IMR-90 (cell line): ENCODE measurements around the gene MYH9. TPM values are rescaled to one million over a fixed set of nuclear protein-coding genes. Genes with fewer than 3 reads are reported as not detected.

Experiments used
- ATAC-seq: fragments of 200-7000 bp; cut with Tn5 transposase; 2 replicates; pipeline ENCODE4 v1.9.1; 2020; ENCODE audit warnings: low read depth, mild to moderate bottlenecking, moderate library complexity
- BruUV-seq: library from RNA; stranded (reverse); fragments of 400-500 nt; replicated peaks from 2 replicates; lab custom pipeline; 2021; lab: Mats Ljungman, UMichigan
- CTCF ChIA-PET: fragments of 300-600 bp; formaldehyde crosslinking; extraction: SDS; loops from one replicate; lab custom pipeline; 2021; ENCODE audit warnings: antibody characterized with exemption; lab: Yijun Ruan, JAX
- POLR2A ChIA-PET: fragments of 300-600 bp; sonication (Branson Sonifier 250); formaldehyde crosslinking; loops from one replicate; lab custom pipeline; 2022; ENCODE audit warnings: antibody characterized with exemption; ENCODE audit not compliant: unreplicated experiment; lab: Charles Lee
- DNase-seq: peaks from one replicate; pipeline ENCODE4 v3.0.0; 2013
- H2AFZ ChIP-seq: replicated peaks from 2 replicates; pipeline ENCODE3; 2013; ENCODE audit warnings: low read length, mild to moderate bottlenecking; ENCODE audit not compliant: poor library complexity
- H2AK5ac ChIP-seq: 2 replicates; pipeline ENCODE4 v1.6.1; 2013; ENCODE audit warnings: low read depth, low read length, inconsistent platforms
- H2AK9ac ChIP-seq: replicated peaks from 2 replicates; pipeline ENCODE3; 2013; ENCODE audit warnings: mild to moderate bottlenecking, low read depth, low read length, moderate library complexity; ENCODE audit not compliant: poor library complexity
- H2BK120ac ChIP-seq: 2 replicates; pipeline ENCODE4 v1.6.1; 2013; ENCODE audit warnings: low read depth, low read length, inconsistent platforms
- H2BK15ac ChIP-seq: 3 replicates; pipeline ENCODE4 v1.6.1; 2013; ENCODE audit warnings: low read depth, low read length, inconsistent platforms
- H2BK20ac ChIP-seq: 2 replicates; pipeline ENCODE4 v1.6.1; 2013; ENCODE audit warnings: low read depth, mild to moderate bottlenecking, inconsistent platforms, low read length, moderate library complexity
- H2BK5ac ChIP-seq: 2 replicates; pipeline ENCODE4 v1.6.1; 2013; ENCODE audit warnings: mild to moderate bottlenecking, low read depth, low read length, inconsistent platforms; ENCODE audit not compliant: poor library complexity, severe bottlenecking
- H3K14ac ChIP-seq: replicated peaks from 2 replicates; pipeline ENCODE4 v1.6.1; 2013; ENCODE audit warnings: low read depth, low read length, inconsistent platforms
- H3K18ac ChIP-seq: 2 replicates; pipeline ENCODE4 v1.6.1; 2013; ENCODE audit warnings: low read depth, low read length, control low read depth
- H3K23ac ChIP-seq: 2 replicates; pipeline ENCODE4 v1.6.1; 2013; ENCODE audit warnings: low read depth, low read length, inconsistent platforms
- H3K27ac ChIP-seq: 2 replicates; pipeline ENCODE4 v1.5.1; 2013; ENCODE audit warnings: mild to moderate bottlenecking, control low read depth, low read length; ENCODE audit not compliant: insufficient read depth
- H3K27me3 ChIP-seq: 2 replicates; pipeline ENCODE4 v1.6.1; 2013; ENCODE audit warnings: low read length; ENCODE audit not compliant: control insufficient read depth, insufficient read depth
- H3K36me3 ChIP-seq: 2 replicates; pipeline ENCODE4 v1.6.1; 2013; ENCODE audit warnings: low read length, mixed read lengths; ENCODE audit not compliant: control insufficient read depth, insufficient read depth
- H3K4ac ChIP-seq: 2 replicates; pipeline ENCODE4 v1.6.1; 2013; ENCODE audit warnings: low read depth, low read length, inconsistent platforms
- H3K4me1 ChIP-seq: 2 replicates; pipeline ENCODE4 v1.6.1; 2013; ENCODE audit warnings: low read length, mixed read lengths; ENCODE audit not compliant: control insufficient read depth, insufficient read depth
- H3K4me2 ChIP-seq: 2 replicates; pipeline ENCODE4 v1.6.1; 2013; ENCODE audit warnings: low read depth, mild to moderate bottlenecking, control low read depth, low read length, moderate library complexity
- H3K4me3 ChIP-seq: 2 replicates; pipeline ENCODE4 v1.5.1; 2013; ENCODE audit warnings: low read depth, mild to moderate bottlenecking, control low read depth, low read length, moderate library complexity; ENCODE audit not compliant: insufficient read depth
- H3K56ac ChIP-seq: 2 replicates; pipeline ENCODE4 v1.6.1; 2013; ENCODE audit warnings: low read length, inconsistent platforms; ENCODE audit not compliant: insufficient read depth; ENCODE audit errors: extremely low read depth
- H3K79me1 ChIP-seq, 2 experiments: 2 replicates each; pipeline ENCODE4 v1.6.1; 2013; ENCODE audit warnings: low read length in 2 of 2, inconsistent platforms in 1 of 2, low read depth in 1 of 2
- H3K9ac ChIP-seq: 2 replicates; pipeline ENCODE4 v1.6.1; 2013; ENCODE audit warnings: low read depth, low read length, control low read depth
- H3K9me1 ChIP-seq: 2 replicates; pipeline ENCODE4 v1.6.1; 2013; ENCODE audit warnings: low read length, inconsistent platforms; ENCODE audit not compliant: insufficient read depth
- H3K9me3 ChIP-seq: 2 replicates; pipeline ENCODE4 v1.6.1; 2013; ENCODE audit warnings: low read length; ENCODE audit not compliant: control insufficient read depth, insufficient read depth
- H4K20me1 ChIP-seq: 2 replicates; pipeline ENCODE4 v1.6.1; 2013; ENCODE audit warnings: low read length, inconsistent platforms; ENCODE audit not compliant: insufficient read depth
- H4K5ac ChIP-seq: 2 replicates; pipeline ENCODE4 v1.6.1; 2013; ENCODE audit warnings: mild to moderate bottlenecking, low read depth, low read length, control low read depth
- H4K8ac ChIP-seq, 2 experiments: 2 replicates each; pipeline ENCODE4 v1.6.1; 2013; ENCODE audit warnings: low read depth in 2 of 2, low read length in 2 of 2, control low read depth in 1 of 2, inconsistent platforms in 1 of 2
- H4K91ac ChIP-seq: 2 replicates; pipeline ENCODE4 v1.6.1; 2013; ENCODE audit warnings: low read depth, low read length, inconsistent platforms; ENCODE audit not compliant: insufficient read depth
- BHLHE40 ChIP-seq: fragments of 150-350 bp; IDR thresholded peaks from 2 replicates; pipeline ENCODE4 v1.6.1; 2016; ENCODE audit warnings: mild to moderate bottlenecking, low read depth, low read length
- CEBPB ChIP-seq: IDR thresholded peaks from 2 replicates; pipeline ENCODE4 v1.6.1; 2012; ENCODE audit warnings: low read depth, low read length, improper control_type of control experiment
- CHD1 ChIP-seq: IDR thresholded peaks from 2 replicates; pipeline ENCODE4 v1.6.1; 2012; ENCODE audit warnings: low read depth, low read length, improper control_type of control experiment
- FOS ChIP-seq: fragments of 150-350 bp; IDR thresholded peaks from 2 replicates; pipeline ENCODE4 v1.6.1; 2016; ENCODE audit warnings: low read depth, low read length
- MAFK ChIP-seq: IDR thresholded peaks from 2 replicates; pipeline ENCODE4 v1.6.1; 2012; ENCODE audit warnings: low read depth, low read length, improper control_type of control experiment
- MAZ ChIP-seq: IDR thresholded peaks from 2 replicates; pipeline ENCODE4 v1.6.1; 2012; ENCODE audit warnings: low read depth, mild to moderate bottlenecking, low read length, improper control_type of control experiment, moderate library complexity, borderline replicate concordance
- MXI1 ChIP-seq: IDR thresholded peaks from 2 replicates; pipeline ENCODE4 v1.6.1; 2012; ENCODE audit warnings: low read depth, mild to moderate bottlenecking, low read length, moderate library complexity, borderline replicate concordance
- NFE2L2 ChIP-seq: fragments of 150-350 bp; IDR thresholded peaks from 2 replicates; pipeline ENCODE4 v1.6.1; 2016; ENCODE audit warnings: low read depth, mild to moderate bottlenecking, low read length
- POLR2A ChIP-seq: IDR thresholded peaks from 2 replicates; pipeline ENCODE4 v1.6.1; 2012; ENCODE audit warnings: mild to moderate bottlenecking, low read depth, low read length
- RAD21 ChIP-seq: IDR thresholded peaks from 2 replicates; pipeline ENCODE4 v1.6.1; 2012; ENCODE audit warnings: low read length, improper control_type of control experiment
- RCOR1 ChIP-seq: IDR thresholded peaks from 2 replicates; pipeline ENCODE4 v1.6.1; 2012; ENCODE audit warnings: mild to moderate bottlenecking, low read length, improper control_type of control experiment; ENCODE audit not compliant: insufficient replicate concordance
- RFX5 ChIP-seq: IDR thresholded peaks from 2 replicates; pipeline ENCODE4 v1.8.0; 2012; ENCODE audit warnings: low read depth, mild to moderate bottlenecking, low read length, moderate library complexity
- SMC3 ChIP-seq: fragments of 150-350 bp; IDR thresholded peaks from 2 replicates; pipeline ENCODE4 v1.6.1; 2016; ENCODE audit warnings: low read depth, mild to moderate bottlenecking, antibody characterized with exemption, low read length, moderate library complexity
- WGBS, 2 experiments: methylation state at CpG; one replicate each; pipeline versions ENCODE4 v1.1.5 to v1.1.7; 2013; ENCODE audit warnings: missing lambda C conversion rate in 2 of 2; ENCODE audit not compliant: insufficient read length in 1 of 2; ENCODE audit errors: extremely low coverage in 2 of 2; 5-methylcytosine and 5-hydroxymethylcytosine counted together
- dilution Hi-C: fragments of 300-500 bp; cut with HindIII; formaldehyde crosslinking; loops from one replicate; pipeline ENCODE4 v1.14.3; 2018; ENCODE audit warnings: low sequenced_read_pairs; ENCODE audit not compliant: unreplicated experiment
- in situ Hi-C: fragments of 300-500 bp; cut with MboI; formaldehyde crosslinking; loops from 3 replicates; pipeline ENCODE4 v1.14.3; 2019; ENCODE audit warnings: low sequenced_read_pairs, inconsistent platforms, mixed read lengths
- intact Hi-C: fragments of 100-400 bp; cut with micrococcal nuclease; formaldehyde crosslinking; loops from 2 replicates; pipeline ENCODE4 v1.10.0; 2022
- polyA plus RNA-seq, 3 experiments: library from polyadenylated mRNA; depleted of rRNA; stranded (reverse); fragments of >200 nt; gene quantifications; 2 replicates each; pipeline ENCODE4 v1.2.3, GENCODE V29; 2012; ENCODE audit warnings: low replicate concordance in 1 of 3
- total RNA-seq: library from RNA; depleted of rRNA; stranded (reverse); fragments of >200 nt; gene quantifications from 2 replicates; pipeline ENCODE4 v1.2.3, GENCODE V29; 2012
- TF ChIP-seq, protein P1 (sequence below): fragments of 150-350 bp; IDR thresholded peaks from 2 replicates; pipeline ENCODE4 v1.6.1; 2017; ENCODE audit warnings: mild to moderate bottlenecking, antibody characterized with exemption, low read length, low read depth
- TF ChIP-seq, protein P2 (sequence below): fragments of 150-350 bp; IDR thresholded peaks from 2 replicates; pipeline ENCODE4 v1.6.1; 2016; ENCODE audit warnings: low read depth, mild to moderate bottlenecking, low read length, moderate library complexity, borderline replicate concordance
- TF ChIP-seq, protein P3 (sequence below): conservative IDR thresholded peaks from 2 replicates; pipeline ENCODE4 v1.5.1; 2012; ENCODE audit warnings: mild to moderate bottlenecking, low read depth, low read length, improper control_type of control experiment

Gene MYH9
- total and polyA plus RNA-seq, 2 of the 4 experiments (the other 2 are of a cell fraction): 475 to 554 TPM

DNA sequence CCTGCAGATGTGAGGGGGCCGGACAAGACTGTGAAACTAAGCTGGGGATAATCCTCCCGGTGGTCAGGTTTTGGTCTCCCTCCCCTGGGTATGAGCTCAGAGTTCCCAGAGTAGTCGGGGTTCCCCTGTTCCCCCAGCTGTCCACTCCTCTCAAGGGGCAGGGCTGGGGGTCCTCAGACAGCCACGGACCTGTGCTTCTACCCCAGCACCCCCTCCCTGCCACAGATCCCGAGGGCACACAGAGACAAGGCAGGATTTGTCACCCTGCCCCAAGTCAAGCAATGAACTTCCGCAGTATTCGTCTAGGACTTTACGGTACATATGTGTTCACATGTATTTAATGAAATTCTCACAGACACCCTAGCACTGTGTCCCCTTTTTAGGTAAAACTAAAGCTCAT is 89.6 kb downstream of the MYH9 start:
- ChIA-PET CTCF (interaction anchor here (1.4 kb wide), 1 partner anchor 173 kb away, joined by 6 read pairs; no protein-coding TSS in a partner anchor), POLR2A (no interaction called here)
- Histone ChIP-seq H4K91ac (no peak overlapping the region), H3K27me3 (no peaks in the 10 kb centered on the region), H2AK9ac (no peak overlapping the region), H3K36me3 (peaks cover 95% of the 10 kb centered on the region), H3K18ac (no peak overlapping the region), H3K4ac (no peak overlapping the region), H3K9ac (no peak overlapping the region), H2BK15ac (no peak overlapping the region), H3K23ac (no peak overlapping the region), H4K8ac (no peak overlapping the region; a peak in 1 of 4 replicates), H3K27ac (no peak overlapping the region; the same call in 1 of the 2 replicates), H3K4me2 (no peak overlapping the region), H3K4me3 (no peak overlapping the region), H2BK120ac (no peak overlapping the region), H3K56ac (no peak overlapping the region), H3K79me1 (peaks cover 63 to 89% of the 10 kb centered on the region in 2 experiments), H2AFZ (no peak overlapping the region), H2BK20ac (no peak overlapping the region), H3K9me1 (peaks cover 8% of the 10 kb centered on the region), H4K20me1 (peaks cover 94% of the 10 kb centered on the region), H3K9me3 (no peaks in the 10 kb centered on the region), H2BK5ac (peak overlapping the region; percentile 21), H4K5ac (no peak overlapping the region), H2AK5ac (no peak overlapping the region), H3K14ac (no peak overlapping the region), H3K4me1 (peaks cover 20% of the 10 kb centered on the region)
- in situ Hi-C loops (no loop called here), dilution Hi-C loops (no loop called here), intact Hi-C loops (no loop called here)
- BruUV-seq: no TSS peak
- TF ChIP-seq FOS: no peak
- TF ChIP-seq MAFK: no peak
- TF ChIP-seq RCOR1: no peak
- TF ChIP-seq SMC3: no peak
- no peak for TF ChIP-seq MXI1
- TF ChIP-seq RAD21: no peak
- no peak for TF ChIP-seq NFE2L2
- TF ChIP-seq, protein P1, sequence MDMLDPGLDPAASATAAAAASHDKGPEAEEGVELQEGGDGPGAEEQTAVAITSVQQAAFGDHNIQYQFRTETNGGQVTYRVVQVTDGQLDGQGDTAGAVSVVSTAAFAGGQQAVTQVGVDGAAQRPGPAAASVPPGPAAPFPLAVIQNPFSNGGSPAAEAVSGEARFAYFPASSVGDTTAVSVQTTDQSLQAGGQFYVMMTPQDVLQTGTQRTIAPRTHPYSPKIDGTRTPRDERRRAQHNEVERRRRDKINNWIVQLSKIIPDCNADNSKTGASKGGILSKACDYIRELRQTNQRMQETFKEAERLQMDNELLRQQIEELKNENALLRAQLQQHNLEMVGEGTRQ: no peak
- TF ChIP-seq RFX5: no peak
- TF ChIP-seq CHD1: no peak
- TF ChIP-seq POLR2A: no peak; the same call in 1 of the 2 replicates
- TF ChIP-seq CEBPB: no peak
- TF ChIP-seq, protein P2, sequence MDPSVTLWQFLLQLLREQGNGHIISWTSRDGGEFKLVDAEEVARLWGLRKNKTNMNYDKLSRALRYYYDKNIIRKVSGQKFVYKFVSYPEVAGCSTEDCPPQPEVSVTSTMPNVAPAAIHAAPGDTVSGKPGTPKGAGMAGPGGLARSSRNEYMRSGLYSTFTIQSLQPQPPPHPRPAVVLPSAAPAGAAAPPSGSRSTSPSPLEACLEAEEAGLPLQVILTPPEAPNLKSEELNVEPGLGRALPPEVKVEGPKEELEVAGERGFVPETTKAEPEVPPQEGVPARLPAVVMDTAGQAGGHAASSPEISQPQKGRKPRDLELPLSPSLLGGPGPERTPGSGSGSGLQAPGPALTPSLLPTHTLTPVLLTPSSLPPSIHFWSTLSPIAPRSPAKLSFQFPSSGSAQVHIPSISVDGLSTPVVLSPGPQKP: no peak
- TF ChIP-seq BHLHE40: no peak
- TF ChIP-seq MAZ: no peak
- TF ChIP-seq, protein P3, sequence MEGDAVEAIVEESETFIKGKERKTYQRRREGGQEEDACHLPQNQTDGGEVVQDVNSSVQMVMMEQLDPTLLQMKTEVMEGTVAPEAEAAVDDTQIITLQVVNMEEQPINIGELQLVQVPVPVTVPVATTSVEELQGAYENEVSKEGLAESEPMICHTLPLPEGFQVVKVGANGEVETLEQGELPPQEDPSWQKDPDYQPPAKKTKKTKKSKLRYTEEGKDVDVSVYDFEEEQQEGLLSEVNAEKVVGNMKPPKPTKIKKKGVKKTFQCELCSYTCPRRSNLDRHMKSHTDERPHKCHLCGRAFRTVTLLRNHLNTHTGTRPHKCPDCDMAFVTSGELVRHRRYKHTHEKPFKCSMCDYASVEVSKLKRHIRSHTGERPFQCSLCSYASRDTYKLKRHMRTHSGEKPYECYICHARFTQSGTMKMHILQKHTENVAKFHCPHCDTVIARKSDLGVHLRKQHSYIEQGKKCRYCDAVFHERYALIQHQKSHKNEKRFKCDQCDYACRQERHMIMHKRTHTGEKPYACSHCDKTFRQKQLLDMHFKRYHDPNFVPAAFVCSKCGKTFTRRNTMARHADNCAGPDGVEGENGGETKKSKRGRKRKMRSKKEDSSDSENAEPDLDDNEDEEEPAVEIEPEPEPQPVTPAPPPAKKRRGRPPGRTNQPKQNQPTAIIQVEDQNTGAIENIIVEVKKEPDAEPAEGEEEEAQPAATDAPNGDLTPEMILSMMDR: no peak
- ATAC-seq: no peak
- no peak for DNase-seq
- WGBS, 2 experiments: 93% methylated on average over 7 of the region's 8 CpGs; no CpG with 5 or more reads in 1 of the 2 experiments
